SU-DHL-6 (cell line): ENCODE results near the gene AMT.

Experiments used
- H2AFZ ChIP-seq: fragments of 200-600 bp; sonication (generic); 2 replicates; pipeline ENCODE4 v1.6.1; 2014; ENCODE audit warnings: low read depth, mild to moderate bottlenecking, moderate library complexity, mixed read lengths, antibody characterized with exemption, low read length; ENCODE audit not compliant: severe bottlenecking
- H3F3A ChIP-seq: fragments of 200-600 bp; shearing (Covaris generic); 2 replicates; pipeline ENCODE4 v1.6.0; 2016; ENCODE audit warnings: antibody characterized with exemption, mild to moderate bottlenecking; ENCODE audit not compliant: insufficient read depth
- H3K27ac ChIP-seq: fragments of 200-600 bp; sonication (generic); 2 replicates; pipeline ENCODE4 v1.5.1; 2016; ENCODE audit warnings: low read depth, mild to moderate bottlenecking, low read length, moderate library complexity, mixed read lengths
- H3K27me3 ChIP-seq: fragments of 200-600 bp; sonication (generic), shearing (Covaris generic); 2 replicates; pipeline ENCODE4 v1.6.0; 2014; ENCODE audit warnings: mild to moderate bottlenecking, low read length
- H3K36me3 ChIP-seq: fragments of 200-600 bp; sonication (generic); 2 replicates; pipeline ENCODE4 v1.6.1; 2014; ENCODE audit warnings: mild to moderate bottlenecking, low read length, mixed read lengths
- H3K4me2 ChIP-seq: fragments of 300-600, 200-600 bp; shearing (Covaris generic), sonication (generic); 2 replicates; pipeline ENCODE4 v1.6.0; 2014; ENCODE audit warnings: low read length, low read depth, mild to moderate bottlenecking; ENCODE audit not compliant: poor library complexity, severe bottlenecking
- H3K4me3 ChIP-seq: fragments of 200-600 bp; sonication (generic); 2 replicates; pipeline ENCODE4 v1.5.1; 2014; ENCODE audit warnings: antibody characterized with exemption, low read length, mild to moderate bottlenecking, mixed read lengths; ENCODE audit not compliant: insufficient read depth, poor library complexity, severe bottlenecking
- H3K79me2 ChIP-seq: fragments of 200-600 bp; sonication (generic); 2 replicates; pipeline ENCODE4 v1.6.1; 2014; ENCODE audit warnings: mild to moderate bottlenecking, low read length, moderate library complexity; ENCODE audit not compliant: insufficient read depth
- H3K9ac ChIP-seq: fragments of 200-600 bp; sonication (generic); 2 replicates; pipeline ENCODE4 v1.7.0; 2014; ENCODE audit warnings: mild to moderate bottlenecking, low read length
- H3K9me2 ChIP-seq: fragments of 200-600 bp; sonication (generic); replicated peaks from 2 replicates; pipeline ENCODE4 v1.6.1; 2014; ENCODE audit warnings: low read length; ENCODE audit not compliant: insufficient read depth
- H3K9me3 ChIP-seq: fragments of 200-600 bp; sonication (generic); 2 replicates; pipeline ENCODE4 v1.6.1; 2014; ENCODE audit warnings: low read length, mixed read lengths; ENCODE audit not compliant: insufficient read depth
- H4K20me1 ChIP-seq: fragments of 200-600 bp; sonication (generic); 2 replicates; pipeline ENCODE4 v1.6.1; 2014; ENCODE audit warnings: low read depth, mild to moderate bottlenecking, antibody characterized with exemption, low read length, moderate library complexity, mixed read lengths
- EZH2phosphoT487 ChIP-seq: fragments of 200-600 bp; sonication (generic), shearing (Covaris generic); conservative IDR thresholded peaks from 2 replicates; pipeline ENCODE4 v1.6.1; 2018; ENCODE audit warnings: mild to moderate bottlenecking, antibody characterized with exemption, low read length, moderate library complexity, mixed read lengths
- TF ChIP-seq, protein P1 (sequence below): fragments of 200-600 bp; sonication (generic); IDR thresholded peaks from one replicate; pipeline ENCODE4 v1.5.1; 2017; ENCODE audit warnings: antibody characterized with exemption, mild to moderate bottlenecking, low read length, moderate library complexity; ENCODE audit not compliant: insufficient read depth, poor library complexity, severe bottlenecking

Gene AMT

DNA sequence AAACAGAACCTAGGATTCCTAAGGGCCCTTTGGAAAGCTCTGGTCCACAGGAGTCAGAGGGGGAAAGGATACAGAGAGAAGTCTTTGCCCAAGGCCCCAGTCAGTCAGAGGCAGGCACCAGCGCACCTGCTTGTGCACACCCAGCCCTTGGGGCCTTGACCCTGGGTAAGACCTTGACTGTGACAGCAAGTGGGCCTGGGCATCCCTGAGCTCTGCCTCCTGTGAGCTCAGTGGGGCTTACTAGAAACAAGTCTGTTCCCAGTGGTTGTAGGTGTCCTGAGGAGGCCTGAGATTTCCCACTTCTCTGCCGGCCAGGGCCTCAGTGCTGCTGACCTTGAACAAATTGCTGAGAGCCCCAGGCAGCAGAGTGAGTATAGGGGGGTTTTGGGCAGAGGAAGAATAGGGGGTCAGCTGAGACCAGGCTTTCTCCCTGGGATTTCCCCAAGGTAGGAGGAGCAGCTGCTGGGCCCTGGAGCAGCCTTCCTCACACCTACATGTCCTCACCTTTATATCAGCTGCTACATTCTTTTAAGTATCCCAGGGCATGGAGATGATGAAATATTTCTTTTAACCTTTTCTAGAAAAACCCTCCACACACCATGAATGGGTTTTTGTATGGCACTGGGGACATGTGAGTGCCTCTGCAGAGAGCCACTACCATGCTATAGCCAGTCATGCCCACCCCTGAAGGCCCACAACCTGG is 38.1 kb upstream of the AMT start:
- Histone ChIP-seq H2AFZ (no peak overlapping the region), H4K20me1 (no peaks in the 10 kb centered on the region), H3K9me3 (no peaks in the 10 kb centered on the region), H3K9ac (no peak overlapping the region), H3K4me3 (no peak overlapping the region), H3K27ac (no peak overlapping the region), H3K27me3 (no peaks in the 10 kb centered on the region), H3K79me2 (no peaks in the 10 kb centered on the region), H3F3A (no peaks in the 10 kb centered on the region), H3K36me3 (no peaks in the 10 kb centered on the region), H3K4me2 (no peak overlapping the region), H3K9me2 (no peaks in the 10 kb centered on the region)
- TF ChIP-seq, protein P1, sequence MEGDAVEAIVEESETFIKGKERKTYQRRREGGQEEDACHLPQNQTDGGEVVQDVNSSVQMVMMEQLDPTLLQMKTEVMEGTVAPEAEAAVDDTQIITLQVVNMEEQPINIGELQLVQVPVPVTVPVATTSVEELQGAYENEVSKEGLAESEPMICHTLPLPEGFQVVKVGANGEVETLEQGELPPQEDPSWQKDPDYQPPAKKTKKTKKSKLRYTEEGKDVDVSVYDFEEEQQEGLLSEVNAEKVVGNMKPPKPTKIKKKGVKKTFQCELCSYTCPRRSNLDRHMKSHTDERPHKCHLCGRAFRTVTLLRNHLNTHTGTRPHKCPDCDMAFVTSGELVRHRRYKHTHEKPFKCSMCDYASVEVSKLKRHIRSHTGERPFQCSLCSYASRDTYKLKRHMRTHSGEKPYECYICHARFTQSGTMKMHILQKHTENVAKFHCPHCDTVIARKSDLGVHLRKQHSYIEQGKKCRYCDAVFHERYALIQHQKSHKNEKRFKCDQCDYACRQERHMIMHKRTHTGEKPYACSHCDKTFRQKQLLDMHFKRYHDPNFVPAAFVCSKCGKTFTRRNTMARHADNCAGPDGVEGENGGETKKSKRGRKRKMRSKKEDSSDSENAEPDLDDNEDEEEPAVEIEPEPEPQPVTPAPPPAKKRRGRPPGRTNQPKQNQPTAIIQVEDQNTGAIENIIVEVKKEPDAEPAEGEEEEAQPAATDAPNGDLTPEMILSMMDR: no peak
- no peak for TF ChIP-seq EZH2phosphoT487

DNA sequence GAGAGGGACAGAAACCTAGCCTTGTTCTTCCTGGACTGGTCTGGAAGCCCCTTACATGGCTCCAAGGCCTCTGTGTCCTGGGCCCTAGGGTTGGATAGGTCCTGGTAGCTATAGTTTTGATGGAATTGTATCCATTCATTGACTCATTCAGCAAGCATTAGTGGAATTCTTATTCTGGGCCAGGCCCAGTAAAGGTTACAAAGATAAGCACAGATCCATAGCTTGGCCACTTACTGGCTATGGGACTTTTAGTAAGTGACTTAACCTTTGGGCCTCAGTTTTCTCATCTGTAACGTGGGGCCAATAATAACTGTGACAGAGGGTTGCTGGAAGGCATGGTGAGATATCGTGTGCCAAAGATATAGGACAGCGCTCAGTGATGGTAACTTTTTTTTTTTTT is 34.2 kb upstream of the AMT start:
- Histone ChIP-seq H3K9ac (no peak overlapping the region), H3K79me2 (no peaks in the 10 kb centered on the region), H3K27me3 (no peaks in the 10 kb centered on the region), H3K9me2 (no peaks in the 10 kb centered on the region), H3K36me3 (no peaks in the 10 kb centered on the region), H3K4me2 (no peak overlapping the region), H2AFZ (no peak overlapping the region), H3K4me3 (no peak overlapping the region), H4K20me1 (no peaks in the 10 kb centered on the region), H3K9me3 (no peaks in the 10 kb centered on the region), H3F3A (no peaks in the 10 kb centered on the region), H3K27ac (no peak overlapping the region)
- TF ChIP-seq EZH2phosphoT487: no peak
- TF ChIP-seq, protein P1: no peak

DNA sequence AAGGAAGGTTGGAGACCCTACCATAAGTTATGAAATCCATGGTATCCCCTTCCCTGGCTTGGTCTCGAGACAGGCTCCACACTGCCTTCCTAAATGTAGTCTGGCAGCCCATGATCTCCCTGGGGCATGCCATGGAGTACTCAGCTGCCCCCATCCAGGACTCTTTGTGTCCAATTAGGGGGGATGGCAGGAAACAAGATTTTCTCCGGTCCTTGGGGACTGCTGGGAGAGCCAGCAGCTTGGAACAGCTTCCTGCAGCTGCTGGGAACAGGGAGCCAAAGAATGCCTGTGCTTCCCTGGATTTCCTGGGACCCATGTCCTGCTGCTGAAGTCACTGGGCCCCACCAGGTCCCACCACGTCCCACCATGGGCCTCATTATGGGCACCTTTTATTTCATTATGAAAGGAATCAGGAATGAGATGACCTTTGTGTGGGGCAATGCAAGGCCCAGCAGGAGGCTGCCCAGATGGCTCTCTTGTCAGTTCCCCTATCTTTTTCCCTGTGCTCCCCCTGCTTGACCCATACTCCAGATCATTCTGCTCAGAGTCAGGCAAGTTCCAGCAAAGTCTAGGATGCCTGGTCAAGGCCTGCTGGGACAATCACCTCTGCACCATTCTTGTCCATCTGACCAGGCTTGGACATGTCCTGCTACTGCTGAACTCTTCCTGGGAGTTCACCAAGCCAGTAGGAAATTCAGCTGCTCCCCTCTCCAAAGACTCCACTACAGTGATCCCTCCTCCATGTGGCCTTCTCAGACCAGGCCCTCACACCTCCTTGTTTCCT is 32.8 kb upstream of the AMT start:
- H3K9ac ChIP-seq: no peak overlapping the region
- H3K79me2 ChIP-seq: no peaks in the 10 kb centered on the region
- no peaks in the 10 kb centered on the region for H3F3A ChIP-seq
- TF ChIP-seq, protein P1: no peak
- no peak for TF ChIP-seq EZH2phosphoT487
- H3K9me3 ChIP-seq: no peaks in the 10 kb centered on the region
- no peak overlapping the region for H3K27ac ChIP-seq
- no peak overlapping the region for H3K4me3 ChIP-seq
- no peaks in the 10 kb centered on the region for H3K27me3 ChIP-seq
- H3K4me2 ChIP-seq: no peak overlapping the region
- no peak overlapping the region for H2AFZ ChIP-seq
- no peaks in the 10 kb centered on the region for H3K9me2 ChIP-seq
- no peaks in the 10 kb centered on the region for H4K20me1 ChIP-seq
- no peaks in the 10 kb centered on the region for H3K36me3 ChIP-seq
